HL-60 (cell line): Measurements from ENCODE around the gene HSD3B2.

Source experiments
- CTCF ChIP-seq: IDR thresholded peaks from one replicate; pipeline ENCODE4 v1.5.1; 2011; ENCODE audit warnings: low read length, control low read depth, inconsistent platforms; ENCODE audit not compliant: insufficient read depth
- GABPA ChIP-seq: IDR thresholded peaks from 2 replicates; pipeline ENCODE4 v1.6.1; 2012; ENCODE audit warnings: low read depth
- POLR2AphosphoS5 ChIP-seq: IDR thresholded peaks from 2 replicates; pipeline ENCODE4 v1.6.1; 2012; ENCODE audit warnings: low read depth
- REST ChIP-seq: IDR thresholded peaks from 2 replicates; pipeline ENCODE4 v1.6.1; 2012; ENCODE audit warnings: low read depth; ENCODE audit not compliant: insufficient replicate concordance

GRCh38 chr1:119430486-119430885 is 15.5 kb downstream of the HSD3B2 start:
- no peak for TF ChIP-seq CTCF
- TF ChIP-seq POLR2AphosphoS5: no peak
- TF ChIP-seq REST: no peak
- TF ChIP-seq GABPA: no peak
